GM12891 (cell line): ENCODE data around the gene HAPLN1.
"Not testable (repeated sequence)": the region's sequence is repeated elsewhere in the genome, so short reads cannot be mapped to it uniquely, and the experiment has no call there.

Source experiments
- DNase-seq: peaks from one replicate; pipeline ENCODE4 v3.0.0; 2011; ENCODE audit warnings: low spot score; ENCODE audit not compliant: insufficient read length
- FAIRE-seq: peaks from 2 replicates; lab custom pipeline; 2011; peaks lifted over from hg19 to GRCh38; lab: Jason Lieb, UNC
- PAX5 ChIP-seq: IDR thresholded peaks from 2 replicates; pipeline ENCODE4 v1.6.1; 2011; ENCODE audit warnings: low read length, moderate library complexity, mild to moderate bottlenecking; ENCODE audit not compliant: insufficient read depth, severe bottlenecking
- POLR2A ChIP-seq: IDR thresholded peaks from 2 replicates; pipeline ENCODE4 v1.6.1; 2011; ENCODE audit warnings: low read depth, low read length, control low read depth
- POLR2AphosphoS5 ChIP-seq: IDR thresholded peaks from 2 replicates; pipeline ENCODE4 v1.6.1; 2011; ENCODE audit warnings: low read depth, low read length, control low read depth
- POU2F2 ChIP-seq: IDR thresholded peaks from 2 replicates; pipeline ENCODE4 v1.6.1; 2011; ENCODE audit warnings: low read depth, mild to moderate bottlenecking, control low read depth, low read length, moderate library complexity
- SPI1 ChIP-seq: IDR thresholded peaks from 2 replicates; pipeline ENCODE4 v1.6.1; 2011; ENCODE audit warnings: low read depth, low read length, control low read depth
- TAF1 ChIP-seq: IDR thresholded peaks from 2 replicates; pipeline ENCODE4 v1.6.1; 2011; ENCODE audit warnings: low read depth, low read length, control low read depth

Gene HAPLN1

GRCh38 chr5:83741571-83741970, 20.9 kb upstream of the HAPLN1 start:
- FAIRE-seq: no peak

GRCh38 chr5:83740741-83741140, 20.1 kb upstream of the HAPLN1 start:
- FAIRE-seq: no peak
- TF ChIP-seq TAF1: no peak
- TF ChIP-seq PAX5: no peak
- TF ChIP-seq POLR2AphosphoS5: no peak
- peak; percentile 88 for TF ChIP-seq SPI1
- no peak for TF ChIP-seq POU2F2

More at GRCh38 chr5:83741571-83741970, 20.9 kb upstream of the HAPLN1 start:
- no peak for TF ChIP-seq POLR2A
- TF ChIP-seq PAX5: no peak
- no peak for TF ChIP-seq SPI1
- no peak for DNase-seq

GRCh38 chr5:83736169-83736568, 15.5 kb upstream of the HAPLN1 start:
- not testable (repeated sequence) for DNase-seq, FAIRE-seq

More at GRCh38 chr5:83740741-83741140, 20.1 kb upstream of the HAPLN1 start:
- no peak for DNase-seq

GRCh38 chr5:83735058-83735457, 14.4 kb upstream of the HAPLN1 start:
- DNase-seq, FAIRE-seq: not testable (repeated sequence)

GRCh38 chr5:83731638-83732037, 11.0 kb upstream of the HAPLN1 start:
- TF ChIP-seq TAF1 (no peak), SPI1 (no peak), POU2F2 (no peak), POLR2AphosphoS5 (no peak), PAX5 (no peak), POLR2A (no peak)

GRCh38 chr5:83729362-83729761, 8.7 kb upstream of the HAPLN1 start:
- no peak for TF ChIP-seq TAF1
- TF ChIP-seq POLR2A: no peak
- TF ChIP-seq POLR2AphosphoS5: no peak
- TF ChIP-seq POU2F2: no peak
- TF ChIP-seq PAX5: no peak
- TF ChIP-seq SPI1: no peak
- FAIRE-seq: no peak

More at GRCh38 chr5:83731638-83732037, 11.0 kb upstream of the HAPLN1 start:
- FAIRE-seq (no peak), DNase-seq (no peak)

GRCh38 chr5:83726912-83727311, 6.3 kb upstream of the HAPLN1 start:
- TF ChIP-seq SPI1: no peak
- FAIRE-seq (no peak), DNase-seq (no peak)

More at GRCh38 chr5:83729362-83729761, 8.7 kb upstream of the HAPLN1 start:
- no peak for DNase-seq

GRCh38 chr5:83724935-83725334, 4.3 kb upstream of the HAPLN1 start:
- no peak for FAIRE-seq

GRCh38 chr5:83724001-83724400, 3.3 kb upstream of the HAPLN1 start:
- no peak for DNase-seq
- FAIRE-seq: no peak
- no peak for TF ChIP-seq POU2F2
- TF ChIP-seq POLR2AphosphoS5: no peak
- TF ChIP-seq TAF1: no peak
- TF ChIP-seq POLR2A: no peak
- TF ChIP-seq PAX5: no peak
- TF ChIP-seq SPI1: no peak

More at GRCh38 chr5:83724935-83725334, 4.3 kb upstream of the HAPLN1 start:
- DNase-seq: no peak
- no peak for TF ChIP-seq POLR2AphosphoS5
- TF ChIP-seq PAX5: no peak
- no peak for TF ChIP-seq SPI1
- TF ChIP-seq TAF1: no peak
- no peak for TF ChIP-seq POU2F2
- no peak for TF ChIP-seq POLR2A

- DNase-seq: no peak
- TF ChIP-seq PAX5 (no peak), POLR2A (no peak), SPI1 (no peak), POLR2AphosphoS5 (no peak), POU2F2 (no peak), TAF1 (no peak)
- no peak for FAIRE-seq
These were observed 2.4 kb upstream of the HAPLN1 start for GRCh38 chr5:83723031-83723430.
